GM18508 (cell line): Measurements from ENCODE around the gene FOXL3.
"Not testable (repeated sequence)": the region's sequence is repeated elsewhere in the genome, so short reads cannot be mapped to it uniquely, and the experiment has no call there.

Experiments used
- ATAC-seq: cut with Tn5 transposase; IDR thresholded peaks from one replicate; pipeline ENCODE4 v1.9.1; 2021; ENCODE audit warnings: moderate number of reproducible peaks; ENCODE audit not compliant: insufficient read depth, unreplicated experiment

FOXL3 gene

DNA sequence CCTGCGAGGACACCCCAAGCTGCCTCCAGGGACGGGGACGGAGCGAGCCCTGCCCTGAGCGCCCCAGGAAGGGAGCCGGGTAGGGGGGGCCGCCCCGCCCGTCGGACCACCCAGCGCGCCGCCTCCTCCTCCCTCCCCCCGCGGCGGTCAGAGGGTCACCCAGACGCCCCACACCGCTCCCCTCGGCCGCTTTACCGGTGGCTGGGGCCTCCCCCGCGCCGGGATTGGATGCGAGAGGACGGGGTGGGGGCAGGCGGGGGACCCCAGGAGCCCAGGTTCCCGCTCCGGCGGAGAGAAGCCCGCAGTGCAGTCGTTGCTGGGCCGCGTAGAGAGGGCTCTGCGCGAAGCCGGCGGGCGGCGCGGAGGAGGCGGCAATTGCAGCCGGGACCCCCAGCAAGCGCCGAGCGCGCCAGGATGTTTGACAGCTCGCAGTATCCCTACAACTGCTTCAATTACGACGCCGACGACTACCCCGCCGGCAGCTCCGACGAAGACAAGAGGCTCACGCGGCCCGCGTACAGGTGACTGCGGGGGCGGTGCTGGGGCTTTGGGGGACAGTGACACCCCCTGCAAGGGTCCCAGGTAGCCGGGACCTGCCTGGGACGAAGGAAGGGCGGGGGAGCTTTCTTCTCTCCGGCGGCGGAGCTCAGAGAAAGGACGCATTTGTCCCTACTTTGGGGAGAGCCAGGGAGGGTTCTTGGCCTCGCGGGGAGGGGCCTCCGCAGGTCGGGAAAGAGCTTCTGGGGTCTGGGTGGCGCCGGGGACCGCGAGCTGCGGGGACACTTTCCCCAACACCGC is at the start of gene FOXL3:
Gene FOXL3 (plus strand): TSS at position 415 of the 798 bp plus-strand sequence. CDS start 0 bp downstream, at position 415.
- no peak for ATAC-seq

DNA sequence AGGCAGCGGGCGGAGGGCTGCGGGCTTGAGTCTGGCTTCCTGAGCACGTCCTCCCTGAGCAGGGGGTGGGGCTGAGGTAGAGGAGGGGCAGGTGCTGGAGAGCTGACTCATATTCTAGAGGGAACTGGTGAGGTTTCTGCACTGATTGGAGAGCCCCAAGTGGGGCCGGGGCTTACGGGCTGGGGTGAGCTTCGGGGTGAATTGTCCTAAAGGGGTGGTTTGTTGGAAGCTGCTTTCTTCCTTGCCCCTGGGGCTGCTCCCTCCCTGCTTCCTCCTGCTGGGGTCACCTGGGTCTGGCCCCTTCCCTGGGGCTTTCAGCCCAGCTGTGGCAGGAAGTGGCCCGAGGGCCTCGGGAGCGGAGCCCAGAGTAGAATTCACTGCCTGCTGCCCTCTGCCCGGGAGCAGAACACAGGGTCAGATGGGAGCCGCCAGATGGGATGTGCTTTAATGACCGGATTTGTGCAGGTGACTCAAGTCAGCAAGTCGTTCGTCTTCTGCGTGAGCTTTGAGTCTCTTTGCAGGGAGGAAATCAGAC is 49.0 kb upstream of the FOXL3 start:
- ATAC-seq: no peak

DNA sequence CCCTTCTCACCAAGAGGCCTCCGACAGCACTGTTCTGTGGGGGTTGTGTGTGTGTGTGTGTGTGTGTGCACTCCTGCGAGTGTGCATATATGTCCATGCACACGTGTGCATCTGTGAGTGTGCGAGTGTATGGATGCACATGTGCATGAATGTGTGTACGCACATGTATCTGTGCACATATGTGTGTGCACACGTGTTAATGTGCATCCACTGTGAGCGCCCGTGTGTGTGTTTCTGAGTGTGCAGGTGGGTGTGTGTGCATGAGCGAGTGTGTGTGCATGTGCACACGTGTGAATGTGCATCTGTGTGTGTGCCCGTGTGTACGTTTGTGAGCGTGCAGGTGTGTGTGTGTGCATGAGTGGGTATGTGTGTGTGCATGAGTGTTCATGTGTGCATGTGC is 48.5 kb upstream of the FOXL3 start:
- ATAC-seq: no peak

DNA sequence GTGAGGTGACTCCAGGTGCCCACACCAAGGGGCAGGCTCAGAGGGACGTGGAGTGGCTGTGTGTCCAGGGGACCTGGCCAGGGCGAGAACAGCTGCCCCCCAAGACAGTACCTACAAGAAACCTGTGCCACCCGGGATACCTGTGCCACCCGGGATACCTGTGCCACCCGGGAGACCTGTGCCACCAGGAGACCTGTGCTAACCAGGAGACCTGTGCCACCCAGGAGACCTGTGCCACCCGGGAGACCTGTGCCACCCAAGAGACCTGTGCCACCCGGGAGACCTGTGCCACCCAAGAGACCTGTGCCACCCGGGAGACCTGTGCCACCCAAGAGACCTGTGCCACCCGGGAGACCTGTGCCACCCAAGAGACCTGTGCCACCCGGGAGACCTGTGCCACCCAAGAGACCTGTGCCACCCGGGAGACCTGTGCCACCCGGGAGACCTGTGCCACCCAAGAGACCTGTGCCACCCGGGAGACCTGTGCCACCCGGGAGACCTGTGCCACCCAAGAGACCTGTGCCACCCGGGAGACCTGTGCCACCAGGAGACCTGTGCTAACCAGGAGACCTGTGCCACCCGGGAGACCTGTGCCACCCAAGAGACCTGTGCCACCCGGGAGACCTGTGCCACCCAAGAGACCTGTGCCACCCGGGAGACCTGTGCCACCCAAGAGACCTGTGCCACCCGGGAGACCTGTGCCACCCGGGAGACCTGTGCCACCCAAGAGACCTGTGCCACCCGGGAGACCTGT is 47.0 kb upstream of the FOXL3 start:
- ATAC-seq: not testable (repeated sequence)

DNA sequence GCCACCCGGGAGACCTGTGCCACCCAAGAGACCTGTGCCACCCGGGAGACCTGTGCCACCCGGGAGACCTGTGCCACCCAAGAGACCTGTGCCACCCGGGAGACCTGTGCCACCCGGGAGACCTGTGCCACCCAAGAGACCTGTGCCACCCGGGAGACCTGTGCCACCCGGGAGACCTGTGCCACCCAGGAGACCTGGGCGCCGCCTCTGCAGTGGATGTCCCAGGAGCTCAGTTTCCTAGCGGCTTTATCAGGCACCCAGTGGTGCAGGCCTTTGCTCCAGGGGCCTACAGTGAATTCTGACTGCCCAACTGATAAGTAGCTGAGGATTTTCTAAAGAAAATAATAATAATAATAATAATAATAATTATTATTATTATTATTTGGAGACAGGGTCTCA is 46.4 kb upstream of the FOXL3 start:
- ATAC-seq: not testable (repeated sequence)

DNA sequence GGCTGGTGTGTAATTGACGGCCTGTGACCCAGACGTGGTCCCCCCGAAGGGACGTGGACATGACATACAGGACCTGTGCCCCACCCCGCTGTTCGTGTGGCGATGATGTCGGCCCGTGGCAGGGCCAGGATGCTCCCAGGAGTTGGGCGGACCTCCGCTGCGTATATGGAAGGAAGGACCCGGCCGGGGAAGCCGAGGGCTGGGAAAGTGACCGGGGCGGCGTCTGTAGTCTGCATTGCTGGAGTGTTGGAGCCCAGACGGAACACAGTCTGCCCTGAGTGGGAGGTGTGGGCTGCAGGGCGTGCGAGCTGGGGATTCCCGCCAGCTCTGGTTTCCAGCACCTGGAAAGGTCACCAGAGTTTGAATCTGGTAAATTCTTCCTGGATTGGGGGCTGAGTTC is 45.0 kb upstream of the FOXL3 start:
- no peak for ATAC-seq

DNA sequence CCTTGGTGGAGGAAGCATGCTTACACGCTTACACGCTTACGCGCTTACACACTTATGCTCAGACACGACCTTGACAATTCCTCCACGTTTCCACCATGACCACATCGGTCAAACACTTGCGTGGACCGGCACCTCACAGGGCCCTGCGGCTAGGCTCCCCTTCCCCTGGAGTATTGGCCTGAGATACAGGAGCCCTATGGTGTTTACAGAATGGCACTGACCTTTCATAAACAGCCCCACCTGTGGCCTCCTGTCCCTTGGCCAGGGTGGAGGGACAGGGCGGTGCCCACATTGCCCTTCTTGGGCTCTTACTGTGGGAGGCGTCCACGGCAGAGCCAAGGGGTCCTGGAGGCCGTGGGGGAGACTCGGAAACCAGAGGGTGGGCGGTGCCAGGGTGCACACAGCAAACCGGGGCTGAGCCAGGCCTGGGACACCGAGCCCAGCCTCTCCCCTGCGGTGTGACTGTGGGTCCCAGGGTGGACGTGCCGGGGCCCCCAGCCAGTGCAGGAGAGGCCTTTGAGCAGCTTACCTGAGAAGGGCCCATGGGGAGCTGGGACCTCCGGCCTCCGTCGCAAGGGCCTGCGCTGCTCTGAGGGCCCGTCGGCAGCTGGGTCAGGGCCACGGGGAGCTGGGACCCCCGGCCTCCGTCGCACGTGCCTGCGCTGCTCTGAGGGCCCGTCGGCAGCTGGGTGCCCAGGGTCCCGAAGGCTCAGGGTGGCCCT is 44.2 kb upstream of the FOXL3 start:
- ATAC-seq: no peak

DNA sequence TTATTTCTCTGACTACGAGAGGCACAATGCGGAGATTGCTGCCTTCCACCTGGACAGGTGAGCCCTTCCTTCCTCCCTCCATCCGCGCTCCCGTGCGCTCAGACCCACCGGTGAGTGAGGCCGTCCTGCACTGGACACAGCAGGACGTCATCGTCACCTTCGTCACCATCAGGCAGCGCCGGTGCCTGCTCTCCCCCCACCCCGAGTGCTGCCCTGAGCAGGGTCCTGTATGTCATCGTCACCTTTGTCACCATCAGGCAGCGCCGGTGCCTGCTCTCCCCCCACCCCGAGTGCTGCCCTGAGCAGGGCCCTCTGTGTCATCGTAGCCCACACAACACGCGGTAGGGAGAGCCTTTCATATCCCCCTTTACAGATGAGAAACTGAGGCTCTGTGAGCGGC is 43.5 kb upstream of the FOXL3 start:
- no peak for ATAC-seq

DNA sequence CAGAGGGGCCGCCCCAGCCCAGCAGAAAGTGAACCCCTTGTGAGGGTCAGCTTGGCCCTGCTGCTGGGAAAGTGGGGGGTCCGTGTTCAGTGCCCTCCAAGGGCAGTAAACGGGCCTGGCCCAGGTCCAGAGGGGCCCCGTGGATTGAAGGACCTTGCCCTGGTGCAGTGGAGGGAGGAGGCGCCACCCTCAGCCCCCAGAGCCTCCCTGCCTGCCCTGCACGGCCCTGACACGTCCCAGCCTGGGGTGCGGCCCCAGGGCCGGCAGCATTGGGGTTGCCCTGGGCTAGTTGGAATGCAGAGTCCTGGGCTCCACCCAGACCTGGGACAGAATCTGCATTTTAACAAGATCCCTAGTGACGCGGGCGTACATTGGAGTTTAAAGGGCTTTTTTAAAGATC is 42.8 kb upstream of the FOXL3 start:
- ATAC-seq: no peak

DNA sequence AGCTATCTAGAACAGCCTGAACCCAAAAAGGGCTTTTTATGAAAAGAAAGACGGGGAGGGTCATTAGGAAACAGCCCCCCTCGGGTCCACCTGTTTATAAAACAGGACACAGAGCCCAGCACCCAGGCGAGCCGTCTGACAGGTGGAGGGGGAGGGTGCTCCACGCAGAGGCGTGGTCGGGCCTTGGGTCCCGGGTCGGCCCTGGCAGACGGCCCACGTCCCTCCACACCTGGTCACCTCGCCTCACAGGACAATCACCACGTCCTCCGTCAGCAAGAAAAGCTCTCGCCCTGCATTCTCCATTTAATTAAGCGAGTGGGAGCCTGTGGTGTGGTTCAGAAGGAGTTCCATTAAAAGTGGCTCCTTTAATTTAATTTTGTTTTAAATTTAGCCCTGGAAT is 42.3 kb upstream of the FOXL3 start:
- no peak for ATAC-seq

DNA sequence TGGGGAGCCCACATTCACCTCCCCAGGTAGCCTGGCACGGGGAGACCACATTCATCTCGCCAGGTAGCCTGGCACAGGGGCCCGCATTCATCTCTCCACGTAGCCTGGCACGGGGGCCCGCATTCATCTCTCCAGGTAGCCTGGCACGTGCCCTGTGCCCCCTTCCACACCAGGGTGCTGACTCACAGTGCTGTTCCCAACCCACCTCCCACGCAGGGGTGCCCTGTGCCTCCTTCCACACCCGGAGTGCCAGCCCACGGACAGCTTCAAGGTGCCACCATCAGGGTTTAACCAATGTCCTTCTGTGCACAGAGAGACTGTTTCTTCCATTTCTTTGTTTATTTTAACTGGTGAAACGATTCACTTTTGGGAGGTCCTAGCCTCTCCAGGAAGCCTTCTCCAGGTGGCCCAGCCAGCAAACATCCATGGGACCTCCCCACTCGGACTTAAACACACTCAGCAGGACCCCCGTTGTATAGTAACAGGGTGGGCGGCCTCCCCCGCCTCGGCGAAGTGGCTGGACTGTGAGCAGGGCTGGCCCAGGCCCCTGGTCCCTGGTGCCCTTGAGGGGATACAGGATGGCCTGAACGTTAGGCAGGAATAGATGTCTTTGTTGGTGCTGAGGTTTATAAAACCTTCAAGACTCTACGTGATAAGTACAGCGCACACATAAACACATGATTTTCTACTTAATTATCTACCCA is 41.1 kb upstream of the FOXL3 start:
- no peak for ATAC-seq

DNA sequence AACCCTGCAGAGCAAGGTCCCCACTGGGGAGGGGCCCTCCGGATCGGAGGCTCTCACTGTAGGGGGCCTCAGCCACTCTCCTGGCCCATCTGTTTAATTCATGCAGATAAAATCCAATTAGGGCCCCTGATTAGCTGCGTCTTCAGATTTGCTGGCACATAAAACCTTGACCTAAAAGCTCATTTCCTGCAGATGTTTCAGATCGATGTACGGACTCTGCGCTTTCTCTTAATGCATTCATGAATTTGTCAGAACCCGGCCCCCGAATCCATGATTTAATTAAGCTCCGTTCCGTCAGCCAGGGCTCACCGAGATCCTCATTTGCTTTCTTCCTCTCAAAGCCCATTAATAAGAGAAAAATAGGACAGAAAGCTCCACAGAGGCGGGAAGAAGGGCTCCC is 40.0 kb upstream of the FOXL3 start:
- ATAC-seq: no peak

DNA sequence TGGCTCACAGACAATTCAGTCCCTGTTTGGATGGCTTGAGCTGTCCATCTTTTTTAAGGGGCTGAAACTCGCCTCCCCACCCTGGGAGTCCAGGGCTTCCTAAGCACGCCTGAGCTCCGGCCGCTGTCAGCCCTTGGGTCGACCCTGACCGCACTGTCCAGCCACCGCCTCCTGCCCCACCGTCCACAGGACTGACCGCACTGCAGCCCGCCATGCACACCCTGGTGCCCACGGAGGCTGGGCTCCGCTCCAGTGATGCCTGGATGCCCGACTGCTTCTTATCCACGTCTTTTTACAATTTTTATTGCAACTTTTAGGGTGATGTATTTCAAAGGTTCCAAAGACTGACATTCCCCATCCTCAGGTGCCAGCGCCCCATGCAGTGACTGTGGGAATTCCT is 39.4 kb upstream of the FOXL3 start:
- ATAC-seq: no peak

DNA sequence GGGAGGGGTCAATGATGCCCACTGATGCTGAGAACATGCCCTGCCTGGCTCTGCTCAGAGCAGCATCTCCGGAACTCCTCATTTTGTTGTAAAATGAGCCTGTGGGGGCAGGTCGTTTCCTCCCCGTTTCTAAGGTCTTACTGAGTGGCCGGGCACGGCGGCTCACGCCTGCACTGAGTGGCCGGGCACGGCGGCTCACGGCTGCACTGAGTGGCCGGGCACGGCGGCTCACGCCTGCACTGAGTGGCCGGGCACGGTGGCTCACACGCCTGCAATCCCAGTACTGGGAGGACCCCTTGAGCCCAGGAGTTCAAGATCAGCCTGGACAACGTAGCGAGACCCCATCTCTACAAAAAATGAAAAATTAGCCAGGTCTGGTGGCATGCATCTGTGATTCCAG is 39.0 kb upstream of the FOXL3 start:
- no peak for ATAC-seq

DNA sequence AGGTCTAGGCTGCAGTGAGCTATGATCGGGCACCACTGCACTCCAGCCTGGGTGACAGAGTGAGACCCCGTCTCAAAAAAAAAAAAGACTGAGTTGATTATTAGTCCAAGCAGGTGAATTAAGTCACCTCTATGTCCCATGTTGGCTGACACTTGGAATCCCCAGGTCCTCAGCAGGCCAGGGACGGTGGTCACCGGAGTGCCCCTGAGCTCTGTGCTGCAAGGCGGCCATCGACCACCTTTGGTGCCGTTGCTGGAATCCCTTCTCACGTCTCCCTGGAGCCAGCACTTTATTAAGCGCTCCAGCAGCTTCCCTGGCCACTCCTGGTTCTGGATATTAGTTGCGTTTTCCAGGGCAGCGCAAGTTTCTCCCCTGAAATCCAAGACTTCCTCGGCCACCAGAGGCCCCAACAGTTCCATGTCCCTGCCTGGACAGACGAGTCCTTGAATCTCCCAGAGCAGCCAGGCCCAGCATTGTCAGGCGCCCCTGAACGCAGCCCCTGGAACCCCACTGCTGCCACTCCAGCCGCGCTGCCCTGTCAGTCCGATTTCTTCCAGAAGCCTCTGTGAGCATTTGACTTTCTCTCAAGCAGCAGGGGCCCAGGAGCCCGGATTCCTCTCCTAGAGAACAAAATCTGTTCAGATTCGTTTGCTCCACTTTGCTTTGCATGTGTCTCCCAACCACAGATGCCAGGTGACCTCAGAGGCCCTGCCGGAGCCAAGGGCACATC is 38.4 kb upstream of the FOXL3 start:
- ATAC-seq: no peak

DNA sequence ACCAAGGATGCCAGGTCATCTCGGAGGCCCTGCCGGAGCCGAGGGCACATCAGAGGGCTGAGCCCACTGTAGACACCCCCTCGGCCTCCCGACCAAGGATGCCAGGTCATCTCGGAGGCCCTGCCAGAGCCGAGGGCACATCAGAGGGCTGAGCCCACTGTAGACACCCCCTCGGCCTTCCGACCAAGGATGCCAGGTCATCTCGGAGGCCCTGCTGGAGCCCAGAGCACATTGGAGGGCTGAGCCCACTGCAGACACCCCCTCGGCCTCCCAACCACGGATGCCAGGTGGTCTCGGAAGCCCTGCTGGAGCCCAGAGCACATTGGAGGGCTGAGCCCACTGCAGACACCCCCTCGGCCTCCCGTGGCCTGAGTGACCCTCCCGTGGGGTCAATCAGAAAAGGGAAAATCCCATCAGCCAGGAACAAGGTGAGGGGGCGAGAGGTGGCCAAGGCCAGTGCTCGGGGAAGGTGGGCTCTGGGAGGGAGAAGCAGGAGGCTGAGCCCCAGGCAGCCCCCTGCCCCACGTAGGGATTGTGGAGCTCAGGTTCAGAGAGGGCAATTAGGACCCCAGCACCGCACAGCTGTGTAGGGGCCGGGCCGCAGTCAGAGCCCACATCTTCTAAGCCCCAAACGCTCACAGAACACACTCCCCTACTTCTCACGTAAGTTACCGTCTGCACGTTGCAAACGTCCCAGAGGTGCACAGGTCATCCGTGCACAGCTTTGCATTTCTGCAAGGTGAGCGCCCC is 37.6 kb upstream of the FOXL3 start:
- no peak for ATAC-seq

DNA sequence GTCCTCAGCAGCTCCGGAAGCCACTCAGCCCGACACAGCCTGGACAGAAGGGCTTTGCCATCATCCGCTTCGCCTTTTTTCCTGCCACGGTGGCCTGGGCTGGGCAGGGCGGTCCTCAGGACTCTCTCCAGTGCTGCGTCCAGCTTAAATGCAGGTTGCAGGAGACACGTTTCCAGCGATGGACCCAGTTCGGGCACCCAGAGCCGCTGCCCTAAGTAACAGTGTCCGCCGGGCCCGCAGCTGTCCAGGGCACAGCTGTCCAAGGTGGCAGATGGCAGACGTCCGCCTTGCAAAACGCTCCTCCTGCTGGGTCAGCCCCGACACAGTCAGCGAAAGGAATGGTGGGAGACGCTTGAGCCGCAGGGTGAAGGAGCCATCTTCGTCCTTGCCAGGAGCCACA is 37.0 kb upstream of the FOXL3 start:
- ATAC-seq: no peak

DNA sequence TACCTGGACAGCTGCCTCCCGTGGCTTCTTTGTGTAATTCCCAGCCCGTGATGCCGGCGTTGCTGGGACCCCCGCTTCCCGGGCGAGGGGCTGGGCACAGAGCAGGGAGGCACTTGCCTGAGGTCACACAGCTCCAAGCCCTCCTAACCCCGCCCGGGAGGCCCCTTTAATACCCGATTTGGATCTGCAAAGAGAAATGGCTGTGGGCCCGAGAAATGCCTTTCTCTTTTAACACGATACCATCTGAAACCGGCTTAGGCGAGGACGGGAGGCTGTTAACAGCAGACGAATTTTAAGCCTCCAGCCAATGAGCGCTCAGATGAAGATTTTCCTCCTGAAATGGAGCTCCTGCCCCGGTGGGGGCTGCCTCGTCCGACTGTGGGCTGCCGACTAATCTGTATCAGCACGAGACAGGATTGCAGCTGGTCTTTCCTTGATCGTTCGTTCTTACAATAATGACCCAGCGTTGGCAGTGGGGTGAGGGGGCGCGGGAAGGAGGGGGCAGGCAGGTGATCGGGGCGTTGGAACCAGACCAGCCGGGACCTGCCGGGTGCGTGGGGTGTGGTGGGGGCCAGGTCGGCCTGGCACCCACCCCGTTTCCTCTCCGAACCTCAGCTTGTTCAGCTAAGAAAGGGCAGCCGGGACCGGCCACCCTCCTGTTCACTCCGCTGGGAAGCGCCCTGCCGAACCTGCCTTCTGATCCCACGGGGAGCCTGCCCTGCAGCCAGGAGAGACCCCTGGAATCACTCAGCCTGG is 36.2 kb upstream of the FOXL3 start:
- no peak for ATAC-seq
